H1 (cell line): ENCODE measurements around the gene ELMO3. TPM values are rescaled to one million over a fixed set of nuclear protein-coding genes. Genes with fewer than 3 reads are reported as not detected.
A peak's percentile ranks its signal among the peaks of the same experiment; 100 is the strongest.

Experiments used
- CBX8 ChIP-seq: fragments of 300-800, 300-1000 bp; sonication (generic); IDR thresholded peaks from 2 replicates; pipeline ENCODE4 v1.7.1; 2016; ENCODE audit warnings: low read depth, low read length, borderline replicate concordance
- CHD1 ChIP-seq: IDR thresholded peaks from 2 replicates; pipeline ENCODE4 v1.6.1; 2012; ENCODE audit warnings: low read depth, low read length, improper control_type of control experiment
- CREB1 ChIP-seq: IDR thresholded peaks from 2 replicates; pipeline ENCODE4 v1.6.1; 2012; ENCODE audit warnings: inconsistent platforms
- PHF8 ChIP-seq: fragments of 200-600 bp; sonication (generic); conservative IDR thresholded peaks from 2 replicates; pipeline ENCODE4 v1.7.1; 2012; ENCODE audit warnings: low read depth, mild to moderate bottlenecking, inconsistent platforms, low read length, moderate library complexity
- RFX5 ChIP-seq: IDR thresholded peaks from 2 replicates; pipeline ENCODE4 v1.6.1; 2011; ENCODE audit warnings: low read depth, low read length, improper control_type of control experiment, borderline replicate concordance
- RNF2 ChIP-seq: fragments of 200-900, 300-1000 bp; sonication (generic); IDR thresholded peaks from 2 replicates; pipeline ENCODE4 v1.7.1; 2016; ENCODE audit warnings: borderline replicate concordance, low read depth, mild to moderate bottlenecking, antibody characterized with exemption, low read length; ENCODE audit not compliant: poor library complexity, severe bottlenecking; ENCODE audit errors: missing control alignments
- SP1 ChIP-seq: IDR thresholded peaks from 2 replicates; pipeline ENCODE4 v1.6.1; 2011; ENCODE audit warnings: low read depth, low read length
- SP2 ChIP-seq: IDR thresholded peaks from 2 replicates; pipeline ENCODE4 v1.6.1; 2012; ENCODE audit warnings: mild to moderate bottlenecking, low read length, inconsistent platforms
- TAF7 ChIP-seq: optimal IDR thresholded peaks from 2 replicates; pipeline ENCODE3; 2011; ENCODE audit warnings: low read depth, mild to moderate bottlenecking, inconsistent platforms, low read length, moderate library complexity, borderline replicate concordance
- polyA plus RNA-seq, 7 experiments: library from polyadenylated mRNA; depleted of rRNA in 3 of 7; stranded (reverse) in 5 of 7; unstranded in 2 of 7; fragments of >200 nt in 5 of 7; fragments of 200-250 nt in 2 of 7; gene quantifications; 1 replicate in 5 of 7; 2 replicates in 1 of 7; 4 replicates in 1 of 7; pipeline versions ENCODE4 v1.2.1 to v1.2.3, GENCODE V29; 2011 to 2013; ENCODE audit warnings: missing spikeins in 2 of 7, mixed read lengths in 2 of 7
- total RNA-seq: library from RNA; stranded (reverse); fragmentation: NEBNext Ultra II Directional; extraction: Animal tissue kit (Norgen Biotek cat#: 25700); gene quantifications from 2 replicates; pipeline ENCODE4 v1.2.1, GENCODE V29; 2021
- TF ChIP-seq, protein P1 (sequence below): IDR thresholded peaks from 2 replicates; pipeline ENCODE4 v1.6.1; 2012; ENCODE audit warnings: inconsistent platforms
- TF ChIP-seq, protein P2 (sequence below), 3 experiments: IDR thresholded peaks; 1 replicate in 2 of 3; 2 replicates in 1 of 3; pipeline versions ENCODE4 v1.5.1 to v1.6.1; 2011; ENCODE audit warnings: low read length in 3 of 3, mild to moderate bottlenecking in 3 of 3, inconsistent platforms in 2 of 3, low read depth in 1 of 3, moderate library complexity in 1 of 3; ENCODE audit not compliant: insufficient read depth in 1 of 3; ENCODE audit errors: control extremely low read depth in 1 of 3

Gene ELMO3
- total and polyA plus RNA-seq, 2 of the 8 experiments (the other 6 are each of a cell fraction or from before 2014, with no cell fraction given): 9.6 to 10.9 TPM

DNA sequence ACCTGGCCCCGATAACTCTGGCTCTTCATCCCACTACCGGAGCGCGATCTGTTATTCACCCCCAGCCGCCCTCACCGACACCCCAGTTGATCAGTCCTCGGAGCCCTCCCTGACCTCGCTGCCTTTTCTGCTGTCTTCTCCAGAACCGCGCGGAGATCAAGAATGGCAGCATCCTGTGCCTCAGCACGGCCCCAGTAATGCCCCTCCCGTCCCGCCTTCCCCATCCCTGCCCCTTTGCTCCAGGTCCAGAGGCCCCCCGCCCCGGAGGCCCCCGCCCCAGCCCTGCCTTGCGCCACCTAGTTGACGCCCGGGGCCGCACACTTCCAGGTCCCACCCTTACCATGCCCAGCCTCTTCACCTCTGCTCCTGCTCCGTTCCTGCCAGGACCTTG lies 872 bp downstream of the ELMO3 start (continued):
- no peak for TF ChIP-seq SP2
- TF ChIP-seq, protein P1, sequence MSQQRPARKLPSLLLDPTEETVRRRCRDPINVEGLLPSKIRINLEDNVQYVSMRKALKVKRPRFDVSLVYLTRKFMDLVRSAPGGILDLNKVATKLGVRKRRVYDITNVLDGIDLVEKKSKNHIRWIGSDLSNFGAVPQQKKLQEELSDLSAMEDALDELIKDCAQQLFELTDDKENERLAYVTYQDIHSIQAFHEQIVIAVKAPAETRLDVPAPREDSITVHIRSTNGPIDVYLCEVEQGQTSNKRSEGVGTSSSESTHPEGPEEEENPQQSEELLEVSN: no peak
- TF ChIP-seq CBX8: no peak
- TF ChIP-seq, protein P2, sequence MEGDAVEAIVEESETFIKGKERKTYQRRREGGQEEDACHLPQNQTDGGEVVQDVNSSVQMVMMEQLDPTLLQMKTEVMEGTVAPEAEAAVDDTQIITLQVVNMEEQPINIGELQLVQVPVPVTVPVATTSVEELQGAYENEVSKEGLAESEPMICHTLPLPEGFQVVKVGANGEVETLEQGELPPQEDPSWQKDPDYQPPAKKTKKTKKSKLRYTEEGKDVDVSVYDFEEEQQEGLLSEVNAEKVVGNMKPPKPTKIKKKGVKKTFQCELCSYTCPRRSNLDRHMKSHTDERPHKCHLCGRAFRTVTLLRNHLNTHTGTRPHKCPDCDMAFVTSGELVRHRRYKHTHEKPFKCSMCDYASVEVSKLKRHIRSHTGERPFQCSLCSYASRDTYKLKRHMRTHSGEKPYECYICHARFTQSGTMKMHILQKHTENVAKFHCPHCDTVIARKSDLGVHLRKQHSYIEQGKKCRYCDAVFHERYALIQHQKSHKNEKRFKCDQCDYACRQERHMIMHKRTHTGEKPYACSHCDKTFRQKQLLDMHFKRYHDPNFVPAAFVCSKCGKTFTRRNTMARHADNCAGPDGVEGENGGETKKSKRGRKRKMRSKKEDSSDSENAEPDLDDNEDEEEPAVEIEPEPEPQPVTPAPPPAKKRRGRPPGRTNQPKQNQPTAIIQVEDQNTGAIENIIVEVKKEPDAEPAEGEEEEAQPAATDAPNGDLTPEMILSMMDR (IDR thresholded peaks at IDR 0.05; ENCODE audit: control extremely low read depth in 1 of 3, insufficient read depth in 1 of 3, low read depth in 1 of 3, low read length in 3 of 3): peak; percentile 44 to 80 (median 47); a peak in 3 of 4 replicates
- no peak for TF ChIP-seq RFX5
- no peak for TF ChIP-seq SP1
- no peak for TF ChIP-seq CREB1
- TF ChIP-seq CHD1: no peak
- TF ChIP-seq RNF2: no peak
- 0 out of 2 replicates have a peak, but pooled peaks have one; percentile 3 for TF ChIP-seq PHF8
- no peak for TF ChIP-seq TAF7
